Nephron (organoid): ENCODE results near the gene WDR7.

Experiments used
- H3K27ac Mint-ChIP-seq, 3 experiments: 2 replicates each; pipeline ENCODE4 v1.8.0; 2020; ENCODE audit warnings: mixed read lengths in 3 of 3, mild to moderate bottlenecking in 2 of 3, moderate library complexity in 1 of 3
- H3K27me3 Mint-ChIP-seq: 2 replicates; pipeline ENCODE4 v1.8.0; 2021; ENCODE audit warnings: low read depth, mild to moderate bottlenecking, moderate library complexity, mixed read lengths
- H3K36me3 Mint-ChIP-seq: 2 replicates; pipeline ENCODE4 v1.8.0; 2020; ENCODE audit warnings: low read depth, mixed read lengths
- H3K4me1 Mint-ChIP-seq: 2 replicates; pipeline ENCODE4 v1.8.0; 2020; ENCODE audit warnings: mixed read lengths
- H3K4me3 Mint-ChIP-seq, 3 experiments: 2 replicates each; pipeline ENCODE4 v1.8.0; 2020; ENCODE audit warnings: mild to moderate bottlenecking in 3 of 3, mixed read lengths in 3 of 3, moderate library complexity in 2 of 3
- H3K9me3 Mint-ChIP-seq: 2 replicates; pipeline ENCODE4 v1.8.0; 2020; ENCODE audit warnings: mixed read lengths
- TF ChIP-seq, protein P1 (sequence below), 3 experiments: fragments of 200-600 bp; sonication (generic); IDR thresholded peaks; one replicate each; pipeline ENCODE4 v1.5.0; 2021; ENCODE audit warnings: antibody characterized with exemption in 3 of 3; ENCODE audit not compliant: unreplicated experiment in 3 of 3

Gene WDR7

GRCh38 chr18:56891870-56892269 lies 240.7 kb downstream of the WDR7 start:
- Mint-ChIP-seq H3K4me1 (no peaks in the 10 kb centered on the region), H3K27ac (no peak overlapping the region), H3K9me3 (no peaks in the 10 kb centered on the region), H3K27me3 (no peaks in the 10 kb centered on the region), H3K36me3 (no peaks in the 10 kb centered on the region), H3K4me3 (no peak overlapping the region)
- TF ChIP-seq, protein P1, sequence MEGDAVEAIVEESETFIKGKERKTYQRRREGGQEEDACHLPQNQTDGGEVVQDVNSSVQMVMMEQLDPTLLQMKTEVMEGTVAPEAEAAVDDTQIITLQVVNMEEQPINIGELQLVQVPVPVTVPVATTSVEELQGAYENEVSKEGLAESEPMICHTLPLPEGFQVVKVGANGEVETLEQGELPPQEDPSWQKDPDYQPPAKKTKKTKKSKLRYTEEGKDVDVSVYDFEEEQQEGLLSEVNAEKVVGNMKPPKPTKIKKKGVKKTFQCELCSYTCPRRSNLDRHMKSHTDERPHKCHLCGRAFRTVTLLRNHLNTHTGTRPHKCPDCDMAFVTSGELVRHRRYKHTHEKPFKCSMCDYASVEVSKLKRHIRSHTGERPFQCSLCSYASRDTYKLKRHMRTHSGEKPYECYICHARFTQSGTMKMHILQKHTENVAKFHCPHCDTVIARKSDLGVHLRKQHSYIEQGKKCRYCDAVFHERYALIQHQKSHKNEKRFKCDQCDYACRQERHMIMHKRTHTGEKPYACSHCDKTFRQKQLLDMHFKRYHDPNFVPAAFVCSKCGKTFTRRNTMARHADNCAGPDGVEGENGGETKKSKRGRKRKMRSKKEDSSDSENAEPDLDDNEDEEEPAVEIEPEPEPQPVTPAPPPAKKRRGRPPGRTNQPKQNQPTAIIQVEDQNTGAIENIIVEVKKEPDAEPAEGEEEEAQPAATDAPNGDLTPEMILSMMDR (IDR thresholded peaks at IDR 0.05; ENCODE audit: unreplicated experiment in 3 of 3): no peak

GRCh38 chr18:56897122-56897521 lies 246.0 kb downstream of the WDR7 start:
- Mint-ChIP-seq H3K4me3 (no peak overlapping the region), H3K4me1 (no peaks in the 10 kb centered on the region), H3K27me3 (no peaks in the 10 kb centered on the region), H3K36me3 (no peaks in the 10 kb centered on the region), H3K9me3 (no peaks in the 10 kb centered on the region), H3K27ac (no peak overlapping the region)
- TF ChIP-seq, protein P1 (IDR thresholded peaks at IDR 0.05; ENCODE audit: unreplicated experiment in 3 of 3): no peak

DNA sequence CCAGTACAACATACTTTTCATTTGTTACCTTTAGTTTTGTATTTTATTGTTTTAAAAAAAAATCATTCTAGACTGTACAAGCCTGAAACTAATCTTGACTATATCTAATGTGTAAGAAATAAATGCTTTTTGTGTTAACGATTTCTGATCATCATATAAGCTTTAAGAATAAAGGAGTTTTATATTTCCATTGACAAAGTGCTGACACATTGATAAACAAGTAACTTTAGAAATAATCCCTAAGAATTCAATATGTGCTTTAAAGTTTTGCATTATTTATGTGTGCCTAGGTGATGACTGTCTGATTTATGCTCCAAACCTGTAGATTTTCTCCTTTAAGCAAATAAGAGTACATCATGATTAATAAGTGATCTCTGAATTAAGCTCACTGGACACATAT lies 248.5 kb downstream of the WDR7 start:
- Mint-ChIP-seq H3K36me3 (no peaks in the 10 kb centered on the region), H3K4me1 (no peaks in the 10 kb centered on the region), H3K27me3 (no peaks in the 10 kb centered on the region), H3K27ac (no peak overlapping the region), H3K4me3 (no peak overlapping the region), H3K9me3 (no peaks in the 10 kb centered on the region)
- TF ChIP-seq, protein P1 (IDR thresholded peaks at IDR 0.05; ENCODE audit: unreplicated experiment in 3 of 3): no peak

DNA sequence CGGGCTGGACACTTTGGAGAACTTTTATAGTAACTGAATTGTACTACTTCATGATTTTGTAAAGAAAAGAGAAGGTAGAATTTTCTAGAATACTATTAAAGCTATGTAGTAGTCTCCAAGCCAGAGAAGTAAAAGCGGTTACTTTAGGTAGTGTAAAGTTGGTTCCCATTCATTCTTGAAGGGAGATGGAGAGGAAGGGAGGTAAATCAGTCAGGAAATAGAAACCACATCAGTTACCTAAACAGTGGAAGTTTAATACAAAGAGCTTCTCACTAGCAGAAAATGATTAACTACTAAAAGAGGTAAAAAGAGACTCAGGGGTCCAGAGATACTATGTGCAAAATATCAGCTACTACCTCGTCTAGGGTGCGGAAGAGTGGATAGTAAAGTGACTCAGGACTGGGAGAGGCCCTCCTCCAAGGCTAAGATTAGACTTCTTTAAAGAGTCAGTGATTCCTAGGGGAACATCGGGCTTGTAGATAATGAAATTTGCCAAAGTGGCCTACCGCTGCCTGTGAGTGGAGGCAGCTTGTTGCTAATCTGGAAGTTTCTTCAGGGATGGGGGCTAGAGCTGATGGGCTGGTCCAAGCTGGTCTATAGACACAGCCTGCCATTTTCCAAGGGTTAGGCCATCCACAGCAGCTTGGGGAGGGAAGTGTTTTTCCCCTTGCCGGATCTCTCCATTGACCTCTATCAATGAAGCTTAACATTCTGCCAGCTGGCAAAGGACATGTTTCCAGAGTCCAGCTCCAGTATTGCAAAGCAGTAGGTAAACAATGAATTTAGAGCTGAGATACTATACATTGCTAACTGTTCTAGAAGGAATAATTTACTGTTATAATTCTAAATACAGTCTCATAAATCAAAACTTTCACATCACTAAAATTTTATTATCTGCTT lies 249.3 kb downstream of the WDR7 start:
- Mint-ChIP-seq H3K9me3 (no peaks in the 10 kb centered on the region), H3K4me1 (no peaks in the 10 kb centered on the region), H3K36me3 (no peaks in the 10 kb centered on the region), H3K27me3 (no peaks in the 10 kb centered on the region), H3K4me3 (no peak overlapping the region), H3K27ac (no peak overlapping the region)
- TF ChIP-seq, protein P1 (IDR thresholded peaks at IDR 0.05; ENCODE audit: unreplicated experiment in 3 of 3): no peak

- H3K4me1 Mint-ChIP-seq: no peaks in the 10 kb centered on the region
- H3K4me3 Mint-ChIP-seq: no peak overlapping the region
These were observed 250.8 kb downstream of the WDR7 start for GRCh38 chr18:56901919-56902318.

More at GRCh38 chr18:56901919-56902318, 250.8 kb downstream of the WDR7 start:
- Mint-ChIP-seq H3K36me3 (no peaks in the 10 kb centered on the region), H3K9me3 (no peaks in the 10 kb centered on the region), H3K27ac (no peak overlapping the region), H3K27me3 (no peaks in the 10 kb centered on the region)
- TF ChIP-seq, protein P1 (IDR thresholded peaks at IDR 0.05; ENCODE audit: unreplicated experiment in 3 of 3): no peak
